Measurements from ENCODE around the gene SSR4. TPM values are rescaled to one million over a fixed set of nuclear protein-coding genes. Genes with fewer than 3 reads are reported as not detected.

Gene SSR4
- total and polyA plus RNA-seq, 10 of the 15 experiments (the other 5 are each of a cell fraction or from before 2014, with no cell fraction given) = 151 to 521 (median 310) TPM

GRCh38 chrX:153829549-153829798 lies 35.0 kb downstream of the SSR4 start:
- Histone ChIP-seq H3K4me1 (ENCODE audit: control insufficient read depth, insufficient read depth, low read length) (no peaks in the 10 kb centered on the region), H4K20me1 (ENCODE audit: control insufficient read depth, insufficient read depth) (no peaks in the 10 kb centered on the region), H3K27me3 (replicated peaks in 1 of 2; ENCODE audit: control insufficient read depth in 2 of 2, insufficient read depth in 2 of 2, low read length in 1 of 2) (no peaks in the 10 kb centered on the region; a peak in 1 of 4 replicates), H2AFZ (ENCODE audit: control insufficient read depth, low read depth, low read length) (no peak overlapping the region), H3K9me3 (replicated peaks; ENCODE audit: control insufficient read depth, insufficient read depth, low read length) (no peaks in the 10 kb centered on the region; the same call in 2 of the 3 replicates), H3K4me3 (no peak overlapping the region), H3K79me2 (ENCODE audit: control insufficient read depth, insufficient read depth, low read length) (no peaks in the 10 kb centered on the region), H3K36me3 (ENCODE audit: control insufficient read depth in 2 of 2, insufficient read depth in 2 of 2, low read length in 1 of 2) (no peaks in the 10 kb centered on the region), H3K27ac (ENCODE audit: control insufficient read depth, insufficient read depth) (no peak overlapping the region), H3K9ac (ENCODE audit: control insufficient read depth, insufficient read depth, low read length) (no peak overlapping the region), H3K4me2 (ENCODE audit: control insufficient read depth, insufficient read depth) (no peak overlapping the region)
- ATAC-seq (no peak), DNase-seq (ENCODE audit: low read depth, low spot score) (no peak), FAIRE-seq (no peak)
- in situ Hi-C loops (cut with MboI) (no loop called here), intact Hi-C loops (cut with micrococcal nuclease; ENCODE audit: unreplicated experiment) (no loop called here)
- RAD21 ChIA-PET (ENCODE audit: unreplicated experiment) = no interaction called here
- TF ChIP-seq ZNF622 (IDR thresholded peaks at IDR 0.05) (no peak), TBL1XR1 (IDR thresholded peaks at IDR 0.05; ENCODE audit: low read depth, low read length) (no peak), MXI1 (IDR thresholded peaks at IDR 0.05; ENCODE audit: low read depth, low read length) (no peak), SIN3A (IDR thresholded peaks at IDR 0.05; ENCODE audit: low read depth, low read length) (no peak), TAF1 (IDR thresholded peaks at IDR 0.05; ENCODE audit: borderline replicate concordance, low read depth, low read length) (no peak), CEBPB (IDR thresholded peaks at IDR 0.05; ENCODE audit: borderline replicate concordance in 1 of 2, low read depth in 2 of 2, low read length in 2 of 2) (no peak), SIX5 (IDR thresholded peaks at IDR 0.05; ENCODE audit: low read depth, low read length, severe bottlenecking) (no peak), ASH2L (IDR thresholded peaks at IDR 0.05; ENCODE audit: borderline replicate concordance, low read depth) (no peak), NBN (IDR thresholded peaks at IDR 0.05) (no peak), RB1 (IDR thresholded peaks at IDR 0.05; ENCODE audit: borderline replicate concordance) (no peak), REST (IDR thresholded peaks at IDR 0.05; ENCODE audit: low read depth, low read length) (no peak), FOXM1 (IDR thresholded peaks at IDR 0.05; ENCODE audit: low read depth, low read length) (no peak), ETV6 (conservative IDR thresholded peaks at IDR 0.05 in 1 of 2, IDR thresholded peaks at IDR 0.05 in 1 of 2; ENCODE audit: borderline replicate concordance in 1 of 2, low read depth in 1 of 2) (no peak), DPF2 (IDR thresholded peaks at IDR 0.05) (no peak), IRF4 (IDR thresholded peaks at IDR 0.05; ENCODE audit: low read depth, low read length) (no peak), CREB1 (IDR thresholded peaks at IDR 0.05; ENCODE audit: low read depth) (no peak), IRF5 (IDR thresholded peaks at IDR 0.05; ENCODE audit: borderline replicate concordance) (no peak), ZBTB4 (CRISPR knock-in tag; IDR thresholded peaks at IDR 0.05) (no peak)
- POLR2A ChIA-PET = no interaction called here
- no TSS peak for BruUV-seq (replicated peaks)
- WGBS (ENCODE audit: insufficient coverage, insufficient replicate concordance, low lambda C conversion rate, missing lambda C conversion rate) = 57% methylated on average over 10 of the region's 27 CpGs
- SMC1A ChIA-PET (ENCODE audit: uncharacterized antibody, unreplicated experiment) = no interaction called here
- CTCF ChIA-PET = no interaction called here

Data from GM12878 (cell line).